BJ (cell line): ENCODE measurements around the gene STOML2. TPM values are rescaled to one million over a fixed set of nuclear protein-coding genes. Genes with fewer than 3 reads are reported as not detected.

ENCODE experiments used
- CTCF ChIA-PET: fragments of 350-600 bp; formaldehyde crosslinking; extraction: SDS; loops from one replicate; lab custom pipeline; 2021; ENCODE audit warnings: antibody characterized with exemption, inconsistent platforms; lab: Yijun Ruan, JAX
- POLR2A ChIA-PET: fragments of 300-600 bp; sonication (Branson Sonifier 250); formaldehyde crosslinking; extraction: SDS; loops from one replicate; lab custom pipeline; 2021; ENCODE audit warnings: antibody characterized with exemption; lab: Charles Lee
- DNase-seq: peaks from one replicate; pipeline ENCODE4 v3.0.0-alpha.2; 2011; ENCODE audit warnings: low read depth
- H3K27me3 ChIP-seq: 2 replicates; pipeline ENCODE4 v1.6.0; 2011; ENCODE audit warnings: low read length; ENCODE audit not compliant: control insufficient read depth, insufficient read depth
- H3K36me3 ChIP-seq: 2 replicates; pipeline ENCODE4 v1.5.1; 2011; ENCODE audit warnings: low read length; ENCODE audit not compliant: control insufficient read depth, insufficient read depth
- H3K4me3 ChIP-seq: 2 replicates; pipeline ENCODE4 v1.5.1; 2011; ENCODE audit warnings: low read depth, mild to moderate bottlenecking, control low read depth, low read length
- polyA plus RNA-seq: library from polyadenylated mRNA; depleted of rRNA; stranded (reverse); fragments of >200 nt; gene quantifications from 2 replicates; pipeline ENCODE4 v1.2.3, GENCODE V29; 2011
- TF ChIP-seq, protein P1 (sequence below): IDR thresholded peaks from 2 replicates; pipeline ENCODE4 v1.5.1; 2011; ENCODE audit warnings: low read depth, mild to moderate bottlenecking, control low read depth, inconsistent platforms, low read length, moderate library complexity; ENCODE audit not compliant: insufficient read depth

The STOML2 gene
- polyA plus RNA-seq, 1 experiment: 170 TPM

DNA sequence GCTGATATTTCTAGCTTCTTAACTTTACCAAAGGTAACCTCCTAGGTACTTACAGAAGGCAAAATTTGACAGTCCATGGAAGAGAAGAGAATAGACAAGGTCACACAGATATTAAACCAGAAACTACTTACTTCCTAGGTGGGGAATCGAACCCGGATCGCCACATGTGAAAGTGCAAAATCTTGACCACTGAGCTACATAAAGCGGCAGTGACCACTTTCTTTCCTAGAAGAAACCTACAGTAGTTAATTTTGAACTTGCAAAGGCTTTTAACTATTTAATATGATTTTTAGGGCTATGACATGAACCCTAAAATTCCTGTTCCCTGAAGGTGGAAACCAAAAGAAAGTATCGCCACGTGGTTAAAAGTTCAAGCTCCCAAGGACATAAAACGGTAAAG lies 33.1 kb upstream of the STOML2 start:
- H3K36me3 ChIP-seq: no peaks in the 10 kb centered on the region
- ChIA-PET POLR2A (no interaction called here), CTCF (interaction anchor here (0.6 kb wide), 1 partner anchor 608 kb away, joined by 3 read pairs; no protein-coding TSS in a partner anchor)
- peaks cover 2% of the 10 kb centered on the region; the same call in 1 of the 2 replicates for H3K27me3 ChIP-seq
- TF ChIP-seq, protein P1, sequence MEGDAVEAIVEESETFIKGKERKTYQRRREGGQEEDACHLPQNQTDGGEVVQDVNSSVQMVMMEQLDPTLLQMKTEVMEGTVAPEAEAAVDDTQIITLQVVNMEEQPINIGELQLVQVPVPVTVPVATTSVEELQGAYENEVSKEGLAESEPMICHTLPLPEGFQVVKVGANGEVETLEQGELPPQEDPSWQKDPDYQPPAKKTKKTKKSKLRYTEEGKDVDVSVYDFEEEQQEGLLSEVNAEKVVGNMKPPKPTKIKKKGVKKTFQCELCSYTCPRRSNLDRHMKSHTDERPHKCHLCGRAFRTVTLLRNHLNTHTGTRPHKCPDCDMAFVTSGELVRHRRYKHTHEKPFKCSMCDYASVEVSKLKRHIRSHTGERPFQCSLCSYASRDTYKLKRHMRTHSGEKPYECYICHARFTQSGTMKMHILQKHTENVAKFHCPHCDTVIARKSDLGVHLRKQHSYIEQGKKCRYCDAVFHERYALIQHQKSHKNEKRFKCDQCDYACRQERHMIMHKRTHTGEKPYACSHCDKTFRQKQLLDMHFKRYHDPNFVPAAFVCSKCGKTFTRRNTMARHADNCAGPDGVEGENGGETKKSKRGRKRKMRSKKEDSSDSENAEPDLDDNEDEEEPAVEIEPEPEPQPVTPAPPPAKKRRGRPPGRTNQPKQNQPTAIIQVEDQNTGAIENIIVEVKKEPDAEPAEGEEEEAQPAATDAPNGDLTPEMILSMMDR: no peak
- DNase-seq: no peak
- no peak overlapping the region for H3K4me3 ChIP-seq

DNA sequence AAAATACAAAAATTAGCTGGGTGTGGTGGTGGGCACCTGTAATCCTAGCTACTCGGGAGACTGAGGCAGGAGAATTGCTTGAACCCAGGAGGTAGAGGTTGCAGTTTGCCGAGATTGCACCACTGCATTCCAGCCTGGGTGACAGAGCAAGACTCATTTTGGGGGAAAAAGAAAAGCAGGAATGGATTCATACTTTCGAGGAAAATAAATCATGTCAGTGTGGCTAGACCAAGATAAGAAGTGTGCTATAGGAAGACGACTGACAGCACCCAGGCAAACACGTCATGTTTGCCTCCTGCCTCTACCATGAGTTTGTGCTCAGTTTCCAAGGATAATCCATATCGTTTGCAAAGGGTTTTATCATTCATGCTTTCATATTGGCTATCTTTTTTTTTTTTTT lies 32.0 kb upstream of the STOML2 start:
- H3K4me3 ChIP-seq: no peak overlapping the region
- peaks cover 2% of the 10 kb centered on the region; the same call in 1 of the 2 replicates for H3K27me3 ChIP-seq
- ChIA-PET CTCF (interaction anchor here (0.9 to 2.1 kb wide), 2 partner anchors 17 to 26 kb away, joined by 3 to 7 read pairs; no protein-coding TSS in a partner anchor), POLR2A (no interaction called here)
- TF ChIP-seq, protein P1: no peak
- DNase-seq: no peak
- H3K36me3 ChIP-seq: no peaks in the 10 kb centered on the region

DNA sequence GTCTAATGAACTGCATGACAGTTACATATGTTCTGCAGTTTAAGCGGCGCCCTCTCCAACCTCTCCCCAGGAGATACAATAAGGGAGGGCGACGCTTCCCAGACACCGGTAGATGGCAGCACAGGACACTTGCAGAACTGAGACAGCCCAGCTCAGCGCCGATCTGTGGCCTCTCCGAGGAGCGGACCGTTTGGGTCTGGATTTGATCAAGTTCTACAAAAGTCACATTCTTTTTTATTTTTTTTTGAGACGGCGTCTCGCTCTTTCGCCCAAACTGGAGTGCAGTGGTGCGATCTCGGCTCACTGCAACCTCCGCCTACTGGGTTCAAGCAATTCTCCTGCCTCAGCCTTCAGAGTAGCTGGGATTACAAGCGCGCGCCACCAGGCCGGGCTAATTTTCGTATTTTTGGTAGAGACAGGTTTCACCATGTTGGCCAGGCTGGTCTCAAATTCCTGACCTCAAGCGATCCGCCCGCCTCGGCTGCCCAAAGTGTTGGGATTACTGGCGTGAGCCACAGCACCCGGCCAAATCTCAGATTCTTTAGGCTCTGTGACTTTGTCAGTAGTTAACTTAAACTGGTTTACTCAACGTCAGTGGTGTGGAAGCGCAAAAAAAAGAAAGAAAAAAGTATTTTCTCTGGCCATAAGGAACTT lies 14.1 kb upstream of the STOML2 start:
- POLR2A ChIA-PET: interaction anchor here (1.0 kb wide), 1 partner anchor 268 kb away, joined by 4 read pairs; no protein-coding TSS in a partner anchor
- TF ChIP-seq, protein P1: peak; percentile 93
- no peaks in the 10 kb centered on the region for H3K27me3 ChIP-seq
- CTCF ChIA-PET: interaction anchor here (0.6 to 3.4 kb wide), 23 partner anchors 10 to 530 kb away, joined by 3 to 29 read pairs (median 5); partner anchors contain the start of gene UNC13B
- no peaks in the 10 kb centered on the region for H3K36me3 ChIP-seq
- H3K4me3 ChIP-seq: peak overlapping the region; percentile 62
- DNase-seq: peak; percentile 64

DNA sequence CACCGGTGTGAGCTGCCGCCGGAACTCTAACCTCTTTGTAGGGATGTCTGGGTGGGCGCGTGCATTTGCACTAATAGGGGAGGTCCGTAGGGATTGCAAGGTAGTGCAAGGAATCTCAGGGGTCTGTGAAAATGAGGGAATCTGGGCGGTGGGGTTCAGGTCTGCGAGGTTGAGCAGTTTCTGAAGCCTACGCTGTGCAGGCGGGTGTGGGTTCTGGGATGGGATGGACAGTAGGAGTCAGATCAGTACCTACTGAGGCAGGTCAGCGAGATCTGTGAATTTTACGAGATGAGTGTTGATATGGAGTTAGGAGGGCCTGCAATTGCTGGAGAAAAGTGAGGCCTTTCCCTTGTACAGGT lies 13.6 kb upstream of the STOML2 start:
- no peak for DNase-seq
- CTCF ChIA-PET: interaction anchor here (0.8 to 3.4 kb wide), 27 partner anchors 11 to 530 kb away, joined by 3 to 29 read pairs (median 4); partner anchors contain the start of gene UNC13B
- H3K27me3 ChIP-seq: no peaks in the 10 kb centered on the region

More for the DNA sequence above, 13.6 kb upstream of the STOML2 start:
- POLR2A ChIA-PET: interaction anchor here (1.0 kb wide), 1 partner anchor 268 kb away, joined by 4 read pairs; no protein-coding TSS in a partner anchor
- TF ChIP-seq, protein P1: no peak
- H3K36me3 ChIP-seq: no peaks in the 10 kb centered on the region
- H3K4me3 ChIP-seq: peak overlapping the region; percentile 62
